ENCODE measurements around the gene NR1H3.

Gene NR1H3

GRCh38 chr11:47244448-47245350, 13.1 kb upstream of the NR1H3 start:
- no peak for DNase-seq

DNA sequence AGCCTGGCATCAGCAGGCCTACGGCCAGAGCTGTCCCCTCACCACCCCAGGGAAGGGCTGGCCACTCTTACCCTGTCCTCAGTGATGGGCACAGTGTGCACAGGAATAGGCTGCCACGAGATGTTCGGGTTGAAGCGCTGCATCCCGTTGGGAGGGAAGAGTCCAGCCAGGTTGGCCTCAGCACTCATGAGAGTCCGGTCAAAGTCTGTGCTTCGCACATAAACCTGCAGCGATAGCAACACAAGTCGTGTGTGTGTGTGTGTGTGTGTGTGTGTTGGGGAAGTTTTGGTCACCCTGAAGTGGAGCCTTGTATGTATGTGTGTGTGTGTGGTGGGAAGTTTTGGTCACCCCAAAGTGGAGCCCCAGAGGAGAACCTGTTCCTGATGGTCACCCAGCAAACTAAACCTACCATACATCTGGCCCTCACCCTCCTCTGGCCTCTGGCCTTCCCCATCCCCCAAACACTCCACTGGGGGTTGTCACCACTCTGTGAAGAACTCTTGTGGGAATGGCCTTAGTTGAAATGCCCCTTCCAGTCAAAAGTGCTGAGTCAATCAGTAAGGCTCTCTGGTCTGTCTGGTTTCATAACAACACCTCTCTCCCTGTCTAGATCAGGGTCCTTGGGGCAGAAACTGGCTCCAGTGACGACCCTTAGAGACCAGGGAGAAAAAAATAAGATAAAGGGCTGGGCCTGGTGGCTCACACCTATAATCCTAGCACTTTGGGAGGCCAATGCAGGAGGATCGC, 12.0 kb upstream of the NR1H3 start:
- DNase-seq: no peak

- no peak for DNase-seq
Measured at GRCh38 chr11:47247502-47247901, 10.3 kb upstream of the NR1H3 start.

- DNase-seq: no peak
Measured at GRCh38 chr11:47248304-47248663, 9.5 kb upstream of the NR1H3 start.

- DNase-seq: peak; percentile 92
Measured at GRCh38 chr11:47248664-47249377, 9.0 kb upstream of the NR1H3 start, which contains the start of gene ACP2. Gene ACP2, minus strand, starts transcription at chr11:47248814. Its CDS starts 25 bp downstream, at chr11:47248789.

DNA sequence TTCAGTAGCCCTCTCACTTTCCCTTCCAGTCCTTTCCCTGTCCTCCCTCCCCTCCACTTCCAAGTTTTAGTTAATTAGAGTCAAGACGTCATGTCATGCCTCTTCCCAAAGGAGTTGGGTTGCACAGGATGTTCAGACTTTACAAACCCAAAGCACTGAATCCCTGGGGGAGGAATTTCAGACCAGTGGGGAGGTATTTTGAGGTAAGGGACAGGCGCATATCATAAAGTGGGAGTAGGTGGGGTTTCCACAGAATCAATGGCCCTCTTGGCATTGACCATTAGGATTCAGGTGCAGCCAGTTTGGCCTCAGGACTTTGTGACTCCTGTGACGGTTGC, 8.4 kb upstream of the NR1H3 start:
- DNase-seq: no peak

DNA sequence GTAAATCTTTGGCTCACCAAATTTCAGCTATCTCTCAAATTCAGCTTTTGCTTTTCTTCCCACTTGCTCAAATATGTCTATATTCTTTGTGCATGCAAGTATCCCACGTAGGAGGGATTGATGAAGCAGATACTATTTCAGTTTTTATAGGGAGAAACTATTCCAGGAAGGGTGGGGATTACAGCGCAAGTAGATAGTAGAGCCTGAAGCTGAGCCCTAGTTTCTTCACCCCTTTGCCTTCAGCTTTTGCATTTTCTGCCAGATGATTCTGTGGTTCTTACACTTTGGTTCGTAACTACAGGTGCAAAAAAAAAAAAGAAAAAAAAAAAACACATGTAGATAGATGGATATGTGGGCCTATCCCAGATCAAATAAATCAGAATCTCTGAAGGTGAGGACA, 6.0 kb upstream of the NR1H3 start:
- DNase-seq: no peak

DNA sequence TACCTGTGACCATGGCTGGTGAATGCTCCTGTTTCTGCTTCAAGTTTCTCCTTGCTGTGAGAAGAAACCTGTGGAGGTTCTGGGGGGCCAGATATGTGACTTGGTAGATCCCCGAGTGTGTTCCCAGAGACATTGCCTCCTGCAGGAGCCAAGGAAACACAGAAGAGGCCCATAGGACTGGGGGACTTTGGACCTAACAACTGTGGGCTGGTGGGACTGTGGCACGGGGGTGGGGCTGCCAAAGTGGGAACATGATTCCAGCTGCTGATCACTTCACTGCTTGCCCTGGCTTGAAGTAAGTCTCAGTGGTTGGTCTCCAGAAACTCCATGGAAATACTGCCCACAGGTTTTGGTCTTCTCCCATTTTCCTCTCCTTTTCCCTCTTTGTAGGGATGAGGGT, 4.1 kb upstream of the NR1H3 start:
- DNase-seq: no peak

DNA sequence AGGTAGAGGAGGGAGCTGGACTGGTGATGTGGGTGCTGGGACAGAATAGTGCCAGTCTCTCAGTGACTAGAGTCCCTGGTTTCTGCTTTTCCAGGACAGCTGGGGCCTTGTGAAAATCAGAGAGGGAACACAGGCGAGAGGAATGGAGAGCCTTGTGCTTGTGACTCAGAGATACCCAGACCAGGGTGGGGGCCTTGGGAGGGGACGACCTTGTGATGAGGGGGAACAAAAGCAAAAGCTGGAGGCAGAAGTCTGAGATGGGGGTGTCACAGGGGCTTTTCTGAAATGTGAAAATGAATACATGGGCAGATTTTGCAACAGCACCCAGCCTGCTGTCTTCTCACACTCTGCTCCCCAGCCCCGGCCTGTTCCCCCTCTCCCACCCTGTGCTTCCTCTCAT, 3.4 kb upstream of the NR1H3 start:
- no peak for DNase-seq

DNA sequence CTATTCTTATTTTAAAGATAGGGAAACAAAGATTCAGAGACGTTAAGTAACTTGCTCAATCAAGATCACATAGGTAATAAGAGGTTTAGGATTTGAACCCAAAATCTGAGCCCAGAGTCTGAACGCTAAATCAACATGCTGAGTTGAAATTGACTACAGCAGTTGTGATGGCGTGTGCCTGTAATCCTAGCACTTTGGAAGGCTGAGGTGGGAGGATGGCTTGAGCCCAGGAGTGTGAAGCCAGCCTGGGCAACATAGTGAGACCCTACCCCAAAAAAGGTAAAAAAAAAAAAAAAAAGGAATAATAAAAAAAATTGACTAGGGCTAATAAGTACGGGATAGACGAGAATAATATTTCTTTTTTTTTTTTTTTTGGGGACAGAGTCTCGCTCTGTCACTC, 1.4 kb upstream of the NR1H3 start:
- DNase-seq: no peak

DNA sequence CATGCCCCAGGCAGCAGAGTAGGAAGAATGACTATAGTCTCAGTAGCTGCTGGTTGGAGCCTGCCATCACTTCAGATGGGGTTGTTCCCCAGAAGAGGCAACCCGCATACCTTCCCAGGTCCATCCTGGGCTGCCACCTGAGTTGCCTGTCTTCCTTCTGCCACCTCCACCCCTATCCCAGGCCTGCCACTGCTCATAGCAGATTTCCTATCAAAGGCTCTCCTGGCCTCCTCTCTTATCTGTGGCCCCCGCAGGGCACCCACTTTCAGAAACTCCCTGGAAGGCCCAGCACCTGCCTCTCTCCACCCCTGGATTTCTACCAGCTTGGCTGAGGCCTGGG, 649 bp upstream of the NR1H3 start:
- no peak for DNase-seq

DNA sequence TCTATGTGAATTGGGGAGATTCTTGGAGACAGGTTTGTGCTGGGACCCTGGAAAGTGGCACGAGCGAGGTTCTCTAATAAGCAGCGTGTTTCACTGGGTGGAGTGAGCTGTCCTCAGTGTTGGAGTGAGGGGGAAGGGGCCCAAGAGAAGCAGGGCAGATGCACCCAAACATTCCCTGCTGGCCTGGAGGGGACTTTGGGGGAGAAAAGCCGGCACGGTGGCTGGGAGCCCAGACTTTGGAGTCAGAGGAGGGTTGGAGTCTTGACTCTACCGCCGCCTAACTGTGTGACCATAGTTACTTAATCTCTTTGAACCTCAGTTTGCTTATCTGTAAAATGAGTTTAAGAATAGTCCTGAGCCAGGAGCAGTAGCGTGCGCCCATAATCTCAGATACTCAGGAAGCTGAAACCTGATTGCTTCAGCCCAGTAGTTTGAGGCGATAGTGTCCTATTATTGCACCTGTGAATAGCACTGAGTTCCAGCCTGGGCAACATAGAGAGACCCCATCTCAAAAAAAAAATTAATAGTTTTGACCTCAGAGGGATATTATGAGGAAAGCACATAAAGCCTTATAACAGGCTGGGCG, 614 bp downstream of the NR1H3 start:
- DNase-seq: no peak

- DNase-seq: no peak
Measured at GRCh38 chr11:47259232-47259977, 1.6 kb downstream of the NR1H3 start.

DNA sequence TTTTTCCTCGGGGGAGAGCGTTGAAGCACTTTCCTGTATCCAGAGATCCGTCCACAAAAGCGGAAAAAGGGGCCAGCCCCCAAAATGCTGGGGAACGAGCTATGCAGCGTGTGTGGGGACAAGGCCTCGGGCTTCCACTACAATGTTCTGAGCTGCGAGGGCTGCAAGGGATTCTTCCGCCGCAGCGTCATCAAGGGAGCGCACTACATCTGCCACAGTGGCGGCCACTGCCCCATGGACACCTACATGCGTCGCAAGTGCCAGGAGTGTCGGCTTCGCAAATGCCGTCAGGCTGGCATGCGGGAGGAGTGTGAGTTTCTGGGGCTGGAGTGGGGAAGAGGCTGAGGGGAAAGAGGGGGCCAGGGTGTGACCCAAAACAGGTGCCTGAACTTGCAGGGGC, 2.6 kb downstream of the NR1H3 start:
- no peak for DNase-seq

DNA sequence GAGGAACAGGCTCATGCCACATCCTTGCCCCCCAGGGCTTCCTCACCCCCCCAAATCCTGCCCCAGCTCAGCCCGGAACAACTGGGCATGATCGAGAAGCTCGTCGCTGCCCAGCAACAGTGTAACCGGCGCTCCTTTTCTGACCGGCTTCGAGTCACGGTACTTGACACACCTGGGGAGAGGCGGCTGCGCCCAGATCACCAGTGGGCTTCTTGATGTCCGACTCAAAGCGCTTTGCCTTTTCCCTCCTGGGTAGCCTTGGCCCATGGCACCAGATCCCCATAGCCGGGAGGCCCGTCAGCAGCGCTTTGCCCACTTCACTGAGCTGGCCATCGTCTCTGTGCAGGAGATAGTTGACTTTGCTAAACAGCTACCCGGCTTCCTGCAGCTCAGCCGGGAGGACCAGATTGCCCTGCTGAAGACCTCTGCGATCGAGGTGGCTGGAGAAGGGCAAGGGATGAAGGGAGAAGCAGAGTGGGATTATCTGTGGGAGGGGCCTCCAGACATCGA, 3.5 kb downstream of the NR1H3 start:
- no peak for DNase-seq

GRCh38 chr11:47264119-47264518, 6.3 kb downstream of the NR1H3 start:
- DNase-seq: no peak

DNA sequence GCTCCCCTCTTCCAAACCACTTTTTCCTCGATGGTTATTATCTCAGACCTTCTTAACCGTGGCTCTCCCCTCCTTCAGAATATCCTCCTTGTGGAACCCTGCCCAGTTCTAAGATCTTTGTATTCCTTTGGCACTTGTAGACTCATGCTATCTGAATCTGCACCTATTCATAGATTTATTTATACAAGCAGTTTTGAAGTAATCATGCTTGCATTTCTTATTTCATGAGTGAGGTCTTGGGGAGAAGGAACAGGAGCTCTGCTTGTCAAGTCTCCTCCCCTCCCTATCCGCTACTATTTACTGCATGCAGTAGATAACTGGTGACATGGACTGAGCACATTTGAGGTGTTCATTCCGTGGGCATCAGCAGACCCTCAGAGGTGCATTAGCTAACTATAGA, 6.7 kb downstream of the NR1H3 start:
- no peak for DNase-seq

- no peak for DNase-seq
Measured at GRCh38 chr11:47267876-47268275, 10.1 kb downstream of the NR1H3 start.

- DNase-seq: no peak
Measured at GRCh38 chr11:47268448-47269001, 10.7 kb downstream of the NR1H3 start.

DNA sequence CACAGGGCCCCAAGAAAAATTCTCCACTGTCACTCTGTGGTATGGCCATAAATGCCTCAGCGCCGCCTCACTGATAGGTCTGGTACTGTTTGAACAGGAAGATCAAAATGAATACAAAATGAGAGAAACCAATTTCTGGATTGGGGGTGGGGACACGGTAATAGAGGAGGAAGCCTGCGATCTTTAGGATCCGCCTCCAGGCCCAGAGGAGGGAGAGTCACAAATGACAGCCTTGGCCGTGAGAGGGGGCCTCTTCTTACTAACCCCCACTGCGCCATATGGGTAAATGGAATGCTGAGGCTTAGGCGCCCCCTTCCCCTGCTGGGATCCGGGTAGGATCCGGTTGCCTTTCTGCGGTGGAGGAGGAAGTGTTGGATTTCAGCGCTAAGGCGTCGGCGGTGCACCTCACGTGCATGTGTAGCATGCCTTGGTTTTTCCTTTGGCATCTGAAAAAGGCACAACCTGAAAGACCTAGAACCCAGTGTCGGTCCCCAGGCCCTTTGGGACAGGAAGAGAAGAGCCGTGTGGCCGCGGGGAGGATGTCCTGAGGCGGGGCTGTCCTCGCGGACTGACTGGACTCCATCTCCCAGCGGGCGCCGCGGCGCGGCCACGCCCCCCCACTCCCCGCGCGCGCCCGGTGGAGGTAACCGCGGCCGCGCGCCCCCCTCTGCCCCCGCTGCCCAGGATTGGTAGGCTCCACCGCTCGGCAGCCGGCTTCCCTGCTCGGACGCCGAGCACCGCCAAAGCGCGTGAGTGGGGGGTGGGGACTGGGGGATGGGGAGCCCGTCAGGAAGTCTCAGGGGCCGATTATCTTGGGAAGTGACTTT, 11.4 kb downstream of the NR1H3 start:
- DNase-seq: peak; percentile 91

GRCh38 chr11:47269829-47270305, 12.1 kb downstream of the NR1H3 start, which contains the start of gene MADD:
Gene MADD, plus strand, starts transcription at chr11:47270133.
- DNase-seq: peak; percentile 89
